AG04450 (cell line): Measurements from ENCODE around the gene ABCC5. TPM values are rescaled to one million over a fixed set of nuclear protein-coding genes. Genes with fewer than 3 reads are reported as not detected.

Experiments used
- CTCF ChIA-PET: fragments of 300-600, 350-600 bp; formaldehyde crosslinking; extraction: SDS; loops from one replicate; lab custom pipeline; 2022; ENCODE audit warnings: antibody characterized with exemption, inconsistent platforms; lab: Charles Lee
- POLR2A ChIA-PET: fragments of 350-600 bp; formaldehyde crosslinking; extraction: SDS; loops from one replicate; lab custom pipeline; 2021; ENCODE audit warnings: antibody characterized with exemption, inconsistent platforms; lab: Yijun Ruan, JAX
- DNase-seq: peaks from one replicate; pipeline ENCODE4 v3.0.0-alpha.2; 2011; ENCODE audit warnings: low read depth, low spot score
- H3K27ac ChIP-seq: one replicate; pipeline ENCODE4 v1.5.1; 2012; ENCODE audit warnings: low read depth, low read length, control low read depth
- H3K27me3 ChIP-seq: one replicate; pipeline ENCODE4 v1.6.0; 2012; ENCODE audit warnings: low read length; ENCODE audit not compliant: control insufficient read depth, insufficient read depth
- H3K4me3 ChIP-seq: 2 replicates; pipeline ENCODE4 v1.5.1; 2011; ENCODE audit warnings: mild to moderate bottlenecking, low read depth, low read length, control low read depth
- H3K9me3 ChIP-seq: 2 replicates; pipeline ENCODE4 v1.5.1; 2012; ENCODE audit warnings: low read length; ENCODE audit not compliant: control insufficient read depth, insufficient read depth
- polyA plus RNA-seq: library from polyadenylated mRNA; depleted of rRNA; stranded (reverse); fragments of >200 nt; gene quantifications from 2 replicates; pipeline ENCODE4 v1.2.3, GENCODE V29; 2011
- TF ChIP-seq, protein P1 (sequence below): IDR thresholded peaks from 2 replicates; pipeline ENCODE4 v1.5.1; 2011; ENCODE audit warnings: low read depth, low read length, control low read depth, inconsistent platforms

The ABCC5 gene
- polyA plus RNA-seq, 1 experiment, result 30.6 TPM

GRCh38 chr3:183987000-183987600 is 30.6 kb downstream of the ABCC5 start:
- Histone ChIP-seq H3K4me3 (no peak overlapping the region), H3K27ac (no peak overlapping the region), H3K27me3 (no peaks in the 10 kb centered on the region), H3K9me3 (no peaks in the 10 kb centered on the region)
- DNase-seq, result no peak
- TF ChIP-seq, protein P1, sequence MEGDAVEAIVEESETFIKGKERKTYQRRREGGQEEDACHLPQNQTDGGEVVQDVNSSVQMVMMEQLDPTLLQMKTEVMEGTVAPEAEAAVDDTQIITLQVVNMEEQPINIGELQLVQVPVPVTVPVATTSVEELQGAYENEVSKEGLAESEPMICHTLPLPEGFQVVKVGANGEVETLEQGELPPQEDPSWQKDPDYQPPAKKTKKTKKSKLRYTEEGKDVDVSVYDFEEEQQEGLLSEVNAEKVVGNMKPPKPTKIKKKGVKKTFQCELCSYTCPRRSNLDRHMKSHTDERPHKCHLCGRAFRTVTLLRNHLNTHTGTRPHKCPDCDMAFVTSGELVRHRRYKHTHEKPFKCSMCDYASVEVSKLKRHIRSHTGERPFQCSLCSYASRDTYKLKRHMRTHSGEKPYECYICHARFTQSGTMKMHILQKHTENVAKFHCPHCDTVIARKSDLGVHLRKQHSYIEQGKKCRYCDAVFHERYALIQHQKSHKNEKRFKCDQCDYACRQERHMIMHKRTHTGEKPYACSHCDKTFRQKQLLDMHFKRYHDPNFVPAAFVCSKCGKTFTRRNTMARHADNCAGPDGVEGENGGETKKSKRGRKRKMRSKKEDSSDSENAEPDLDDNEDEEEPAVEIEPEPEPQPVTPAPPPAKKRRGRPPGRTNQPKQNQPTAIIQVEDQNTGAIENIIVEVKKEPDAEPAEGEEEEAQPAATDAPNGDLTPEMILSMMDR, result no peak
- ChIA-PET POLR2A (interaction anchor here (2.1 kb wide), 1 partner anchor 12 kb away, joined by 6 read pairs; no protein-coding TSS in a partner anchor), CTCF (interaction anchor here (1.5 to 1.7 kb wide), 2 partner anchors 28 to 263 kb away, joined by 3 to 6 read pairs; partner anchors contain the start of gene EEF1AKMT4)

DNA sequence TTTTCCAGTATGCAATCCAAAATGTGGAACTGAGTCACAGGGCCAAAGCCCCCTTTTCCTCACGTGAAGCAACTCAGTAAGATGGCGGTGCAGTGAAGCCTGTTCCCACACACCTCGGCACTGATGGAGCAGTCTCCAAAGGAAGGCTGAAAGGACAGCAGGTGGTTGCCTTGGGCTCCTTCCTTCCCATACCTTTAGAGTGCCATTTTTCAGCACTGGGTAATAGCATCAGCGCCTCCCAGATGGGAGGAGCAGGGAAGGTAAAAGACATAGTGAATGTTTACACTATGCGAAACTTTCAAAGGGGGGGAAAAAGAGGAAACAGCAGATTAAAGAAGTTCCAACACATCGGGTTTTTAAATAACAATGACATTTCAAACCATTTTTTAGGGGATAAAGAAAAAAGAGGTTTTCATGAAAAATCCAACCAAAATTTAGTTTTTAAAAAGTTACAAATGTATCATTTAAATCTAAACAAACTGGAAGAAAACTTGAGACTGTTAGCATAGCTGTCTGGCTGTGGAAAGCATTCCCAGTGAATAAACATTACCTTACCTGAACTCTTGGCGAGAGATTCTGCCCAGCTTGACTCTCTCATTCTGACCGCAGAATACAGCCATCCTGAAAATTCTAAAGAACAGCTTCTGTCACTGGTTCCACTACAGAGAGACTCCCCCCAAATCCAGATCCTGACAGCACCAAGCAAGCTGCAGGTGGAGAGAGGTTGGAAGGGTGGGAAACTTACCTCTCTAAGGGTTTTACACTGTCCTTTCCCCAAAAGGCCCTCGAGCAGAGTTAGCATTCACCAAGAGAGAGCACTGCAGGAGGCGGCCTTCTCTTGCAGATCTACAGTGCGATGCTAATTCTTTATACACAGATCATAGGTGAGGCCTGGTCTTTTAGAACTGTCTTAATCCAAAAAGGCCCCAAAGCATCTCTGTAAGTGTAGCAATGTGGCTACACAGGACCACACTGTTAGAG is 32.6 kb downstream of the ABCC5 start:
- TF ChIP-seq, protein P1, result no peak
- H3K27ac ChIP-seq, result no peak overlapping the region
- no peaks in the 10 kb centered on the region for H3K27me3 ChIP-seq
- POLR2A ChIA-PET, result interaction anchor here (0.6 kb wide), 1 partner anchor 14 kb away, joined by 3 read pairs; no protein-coding TSS in a partner anchor
- H3K4me3 ChIP-seq, result no peak overlapping the region
- H3K9me3 ChIP-seq, result no peaks in the 10 kb centered on the region
- CTCF ChIA-PET, result no interaction called here
- DNase-seq, result no peak

DNA sequence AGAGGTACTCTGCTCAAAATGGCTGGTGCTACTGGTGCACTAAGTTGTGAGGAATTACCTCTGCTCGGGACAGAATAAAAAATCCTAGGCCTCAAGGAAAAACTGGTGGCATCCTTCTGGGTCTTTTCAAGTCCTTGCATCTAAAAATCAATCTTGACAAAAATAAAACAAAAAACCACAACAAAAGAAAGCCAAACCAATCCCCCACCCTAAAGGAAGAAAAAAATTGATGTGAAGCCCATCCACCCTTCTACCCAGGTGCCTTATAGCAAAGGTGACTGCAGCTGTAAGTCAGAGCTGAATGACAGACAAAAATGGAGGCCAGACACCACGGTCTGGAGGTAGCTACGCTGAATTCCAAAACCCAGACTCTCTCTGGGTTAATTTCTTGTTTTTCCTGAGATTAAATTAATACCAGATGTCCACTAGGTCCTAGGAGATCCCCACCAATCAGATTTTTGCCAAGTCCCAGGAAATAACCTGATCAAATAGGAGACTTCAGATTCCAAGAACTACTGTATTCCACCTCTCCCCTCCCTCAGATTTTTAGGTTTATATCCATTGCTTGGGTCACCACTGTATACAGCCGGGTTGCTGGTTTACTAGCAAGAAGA is 33.5 kb downstream of the ABCC5 start:
- H3K4me3 ChIP-seq, result no peak overlapping the region
- CTCF ChIA-PET, result interaction anchor here (2.0 kb wide), 1 partner anchor 34 kb away, joined by 5 read pairs; the partner anchor contains the start of gene ABCC5
- no peaks in the 10 kb centered on the region for H3K27me3 ChIP-seq
- H3K9me3 ChIP-seq, result no peaks in the 10 kb centered on the region
- H3K27ac ChIP-seq, result no peak overlapping the region
- TF ChIP-seq, protein P1, result no peak
- DNase-seq, result no peak
- POLR2A ChIA-PET, result no interaction called here

- Histone ChIP-seq H3K27me3 (no peaks in the 10 kb centered on the region), H3K9me3 (no peaks in the 10 kb centered on the region), H3K27ac (no peak overlapping the region), H3K4me3 (no peak overlapping the region)
- TF ChIP-seq, protein P1, result no peak
- POLR2A ChIA-PET, result no interaction called here
- DNase-seq, result no peak
- CTCF ChIA-PET, result interaction anchor here (1.3 to 2.0 kb wide), 3 partner anchors 36 to 153 kb away, joined by 3 to 5 read pairs (median 3); partner anchors contain the start of genes ABCC5, EIF2B5 and PARL
Measured at GRCh38 chr3:183981990-183982644, 35.6 kb downstream of the ABCC5 start.
